Caco-2 (cell line): ENCODE data around the gene FIBP. TPM values are rescaled to one million over a fixed set of nuclear protein-coding genes. Genes with fewer than 3 reads are reported as not detected.

Experiments
- BruUV-seq: library from RNA; stranded (reverse); fragments of 400-500 nt; replicated peaks from 2 replicates; lab custom pipeline; 2021; lab: Mats Ljungman, UMichigan
- CTCF ChIA-PET: fragments of 300-600 bp; sonication (Branson Sonifier 250); formaldehyde crosslinking; loops from one replicate; lab custom pipeline; 2022; ENCODE audit warnings: antibody characterized with exemption; lab: Charles Lee
- POLR2A ChIA-PET: fragments of 300-600 bp; sonication (Branson Sonifier 250); formaldehyde crosslinking; loops from one replicate; lab custom pipeline; 2022; ENCODE audit warnings: antibody characterized with exemption; lab: Charles Lee
- DNase-seq, 2 experiments: peaks; one replicate each; pipeline versions ENCODE4 v3.0.0 to v3.0.0-alpha.2; 2020 to 2022
- H3K27me3 ChIP-seq: replicated peaks from 2 replicates; pipeline ENCODE4 v1.6.0; 2011; ENCODE audit warnings: low read length; ENCODE audit not compliant: control insufficient read depth, insufficient read depth
- H3K36me3 ChIP-seq: 2 replicates; pipeline ENCODE4 v1.5.1; 2011; ENCODE audit warnings: low read length; ENCODE audit not compliant: control insufficient read depth, insufficient read depth
- H3K4me1 ChIP-seq: fragments of 250-450 bp; sonication (Bioruptor Pico); 2 replicates; pipeline ENCODE4 v1.5.1; 2020; ENCODE audit warnings: mild to moderate bottlenecking
- H3K4me3 ChIP-seq: 2 replicates; pipeline ENCODE4 v1.5.1; 2011; ENCODE audit warnings: low read depth, mild to moderate bottlenecking, control low read depth, low read length
- H3K9me3 ChIP-seq: fragments of 250-450 bp; sonication (Bioruptor Pico); 2 replicates; pipeline ENCODE4 v1.5.1; 2020; ENCODE audit warnings: mild to moderate bottlenecking, moderate library complexity
- H3K27ac Mint-ChIP-seq: one replicate; pipeline ENCODE4 v1.8.0; 2022; ENCODE audit warnings: mixed read lengths; ENCODE audit not compliant: unreplicated experiment
- H3K27me3 Mint-ChIP-seq: one replicate; pipeline ENCODE4 v1.8.0; 2022; ENCODE audit warnings: mixed read lengths; ENCODE audit not compliant: insufficient read depth, unreplicated experiment
- H3K36me3 Mint-ChIP-seq: one replicate; pipeline ENCODE4 v1.8.0; 2022; ENCODE audit warnings: mild to moderate bottlenecking, mixed read lengths; ENCODE audit not compliant: insufficient read depth, unreplicated experiment
- H3K4me1 Mint-ChIP-seq: one replicate; pipeline ENCODE4 v1.8.0; 2022; ENCODE audit warnings: low read depth, mixed read lengths; ENCODE audit not compliant: unreplicated experiment
- H3K4me3 Mint-ChIP-seq: one replicate; pipeline ENCODE4 v1.8.0; 2022; ENCODE audit warnings: mild to moderate bottlenecking, moderate library complexity, mixed read lengths; ENCODE audit not compliant: unreplicated experiment
- H3K9me3 Mint-ChIP-seq: one replicate; pipeline ENCODE4 v1.8.0; 2022; ENCODE audit warnings: mixed read lengths; ENCODE audit not compliant: unreplicated experiment
- CTCF ChIP-seq, 2 experiments: fragments of 200-600 bp in 1 of 2; IDR thresholded peaks; 1 replicate in 1 of 2; 2 replicates in 1 of 2; pipeline versions ENCODE4 v1.5.1 to v1.8.0; 2011 to 2022; ENCODE audit warnings: antibody characterized with exemption in 1 of 2, control low read depth in 1 of 2, inconsistent platforms in 1 of 2, low read depth in 1 of 2, low read length in 1 of 2, mild to moderate bottlenecking in 1 of 2, moderate library complexity in 1 of 2; ENCODE audit not compliant: insufficient read depth in 1 of 2, severe bottlenecking in 1 of 2, unreplicated experiment in 1 of 2
- intact Hi-C: fragments of 100-400 bp; cut with micrococcal nuclease; formaldehyde crosslinking; loops from one replicate; pipeline ENCODE4 v1.10.0; 2022; ENCODE audit not compliant: unreplicated experiment
- total RNA-seq: library from RNA; stranded (reverse); gene quantifications from 2 replicates; pipeline ENCODE4 v1.2.3, GENCODE V29; 2022

Gene FIBP
- total RNA-seq, 1 experiment from 2014 or later, result 61.5 TPM

DNA sequence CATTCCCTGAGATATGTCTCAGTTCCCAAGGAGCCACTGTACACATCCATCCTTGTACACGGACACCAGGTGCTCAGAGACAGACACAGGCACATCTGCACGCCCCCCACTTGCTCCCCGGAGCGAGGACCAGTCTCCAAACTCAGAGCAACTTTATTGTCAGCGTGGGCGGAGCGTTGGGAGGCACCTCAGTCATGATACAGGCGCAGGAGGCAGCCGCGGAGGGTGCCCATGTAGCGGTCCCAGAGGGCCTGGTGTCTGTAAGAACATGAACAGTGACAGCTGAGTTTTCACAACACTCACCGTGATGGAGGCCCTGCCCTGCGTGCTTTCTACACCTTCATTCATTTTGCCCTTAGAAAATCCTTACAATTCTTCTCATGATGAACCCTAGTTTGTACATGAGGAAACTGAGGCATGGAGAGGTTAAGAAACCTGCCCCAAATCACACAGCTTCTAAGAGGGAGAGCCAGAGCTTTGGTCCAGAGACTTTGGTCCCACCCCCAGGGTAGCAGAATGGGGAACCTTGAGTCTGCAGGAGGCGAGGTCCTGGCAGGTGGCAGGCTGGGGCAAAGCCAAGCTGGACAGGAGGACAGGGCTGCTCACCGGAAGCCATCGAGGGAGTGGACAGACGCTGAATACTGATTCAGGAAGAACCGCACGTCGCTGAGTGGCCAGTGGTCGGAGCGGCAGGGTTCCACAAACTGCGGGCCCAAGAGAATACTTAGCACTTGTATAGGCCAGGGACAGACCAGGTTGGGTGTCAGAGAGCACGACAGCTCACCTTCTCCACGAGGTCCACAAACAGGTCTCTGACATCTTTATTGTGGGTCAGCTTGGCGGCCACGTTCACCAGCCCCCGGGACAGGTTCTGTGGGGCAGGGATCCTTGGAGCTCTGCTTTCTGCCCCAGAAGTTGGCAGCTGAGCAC lies 4.2 kb downstream of the FIBP start:
- Mint-ChIP-seq H3K27me3 (no peaks in the 10 kb centered on the region), H3K27ac (no peak overlapping the region), H3K36me3 (peaks cover 52% of the 10 kb centered on the region), H3K4me3 (no peak overlapping the region), H3K4me1 (peaks cover 15% of the 10 kb centered on the region), H3K9me3 (no peaks in the 10 kb centered on the region)
- CTCF ChIA-PET, result interaction anchor here (0.6 to 7.8 kb wide), 32 partner anchors 10 to 277 kb away, joined by 3 to 241 read pairs (median 4); partner anchors contain the start of genes AP5B1, BANF1, CFL1 and EIF1AD
- no peak for DNase-seq
- H3K27me3 ChIP-seq, result no peaks in the 10 kb centered on the region
- TF ChIP-seq CTCF (IDR thresholded peaks at IDR 0.05; ENCODE audit: insufficient read depth in 1 of 2, low read depth in 1 of 2, low read length in 1 of 2, severe bottlenecking in 1 of 2, unreplicated experiment in 1 of 2), result no peak
- H3K4me1 ChIP-seq, result peaks cover 14% of the 10 kb centered on the region
- no peaks in the 10 kb centered on the region for H3K9me3 ChIP-seq
- H3K4me3 ChIP-seq, result no peak overlapping the region
- POLR2A ChIA-PET, result interaction anchor here (0.5 kb wide), 1 partner anchor 40 kb away, joined by 9 read pairs; no protein-coding TSS in a partner anchor
- no TSS peak for BruUV-seq
- intact Hi-C loops, result loop anchor here (1.0 kb wide), 2 partner anchors 27 to 105 kb away; no protein-coding TSS in a partner anchor
- peaks cover 4% of the 10 kb centered on the region for H3K36me3 ChIP-seq

DNA sequence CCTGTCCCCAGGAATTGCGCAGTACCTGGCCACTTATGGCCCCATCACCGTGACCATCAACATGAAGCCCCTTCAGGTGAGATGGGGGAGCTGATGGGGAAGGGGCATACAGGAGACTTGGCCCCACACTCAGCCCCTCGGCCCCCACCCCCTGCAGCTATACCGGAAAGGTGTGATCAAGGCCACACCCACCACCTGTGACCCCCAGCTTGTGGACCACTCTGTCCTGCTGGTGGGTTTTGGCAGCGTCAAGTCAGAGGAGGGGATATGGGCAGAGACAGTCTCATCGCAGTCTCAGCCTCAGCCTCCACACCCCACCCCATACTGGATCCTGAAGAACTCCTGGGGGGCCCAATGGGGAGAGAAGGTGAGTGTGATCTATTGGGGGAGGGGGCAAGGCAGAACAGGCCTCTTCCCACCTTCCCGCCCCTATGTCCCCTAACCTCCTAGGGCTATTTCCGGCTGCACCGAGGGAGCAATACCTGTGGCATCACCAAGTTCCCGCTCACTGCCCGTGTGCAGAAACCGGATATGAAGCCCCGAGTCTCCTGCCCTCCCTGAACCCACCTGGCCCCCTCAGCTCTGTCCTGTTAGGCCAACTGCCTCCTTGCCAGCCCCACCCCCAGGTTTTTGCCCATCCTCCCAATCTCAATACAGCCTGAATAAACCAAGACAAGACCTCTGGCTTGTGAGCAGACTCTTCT lies 5.1 kb downstream of the FIBP start:
- intact Hi-C loops, result no loop called here
- Histone ChIP-seq H3K9me3 (no peaks in the 10 kb centered on the region), H3K4me3 (no peak overlapping the region), H3K36me3 (peaks cover 4% of the 10 kb centered on the region), H3K4me1 (peaks cover 13% of the 10 kb centered on the region), H3K27me3 (no peaks in the 10 kb centered on the region)
- no peak for DNase-seq
- no peaks in the 10 kb centered on the region for H3K9me3 Mint-ChIP-seq
- H3K27me3 Mint-ChIP-seq, result no peaks in the 10 kb centered on the region
- POLR2A ChIA-PET, result no interaction called here
- no peak overlapping the region for H3K27ac Mint-ChIP-seq
- no peak overlapping the region for H3K4me3 Mint-ChIP-seq
- CTCF ChIA-PET, result interaction anchor here (1.6 kb wide), 1 partner anchor 40 kb away, joined by 5 read pairs; no protein-coding TSS in a partner anchor
- peaks cover 12% of the 10 kb centered on the region for H3K4me1 Mint-ChIP-seq
- BruUV-seq, result no TSS peak
- no peak for TF ChIP-seq CTCF (IDR thresholded peaks at IDR 0.05; ENCODE audit: insufficient read depth in 1 of 2, low read depth in 1 of 2, low read length in 1 of 2, severe bottlenecking in 1 of 2, unreplicated experiment in 1 of 2)
- H3K36me3 Mint-ChIP-seq, result peaks cover 55% of the 10 kb centered on the region
